ENCODE data around the gene GPR62. TPM values are rescaled to one million over a fixed set of nuclear protein-coding genes. Genes with fewer than 3 reads are reported as not detected.

The GPR62 gene
- total and polyA plus RNA-seq, 2 experiments from 2014 or later: 0.10 to 0.38 TPM

GRCh38 chr3:51966016-51966415 lies 10.8 kb downstream of the GPR62 start (continued):
- TF ChIP-seq EZH2 (IDR thresholded peaks at IDR 0.05; ENCODE audit: low read depth, unreplicated experiment): no peak
- TF ChIP-seq CREB1 (CRISPR knock-in tag; IDR thresholded peaks at IDR 0.05; ENCODE audit: low read depth): no peak
- TF ChIP-seq ZNF331 (CRISPR knock-in tag; IDR thresholded peaks at IDR 0.05; ENCODE audit: low read depth): no peak
- no peak for TF ChIP-seq POLR2AphosphoS5 (IDR thresholded peaks at IDR 0.05; ENCODE audit: low read depth)
- no peak for TF ChIP-seq EZH2phosphoT487 (IDR thresholded peaks at IDR 0.05; ENCODE audit: unreplicated experiment)

GRCh38 chr3:51966486-51966885 lies 11.3 kb downstream of the GPR62 start:
- peak overlapping the region; percentile 79 for H3K4me3 Mint-ChIP-seq

More at GRCh38 chr3:51966486-51966885, 11.3 kb downstream of the GPR62 start:
- DNase-seq (ENCODE audit: low spot score) (no peak), ATAC-seq (no peak)
- Histone ChIP-seq H4K20me1 (replicated peaks; ENCODE audit: insufficient read depth) (no peaks in the 10 kb centered on the region), H3K36me3 (ENCODE audit: insufficient read depth) (no peaks in the 10 kb centered on the region), H3K4me1 (ENCODE audit: insufficient read depth) (peaks cover 37% of the 10 kb centered on the region), H2AFZ (no peak overlapping the region), H3K9me2 (ENCODE audit: insufficient read depth) (no peaks in the 10 kb centered on the region), H3K27ac (ENCODE audit: low read depth) (no peak overlapping the region), H3K79me2 (replicated peaks; ENCODE audit: insufficient read depth) (no peaks in the 10 kb centered on the region), H3K4me3 (peak overlapping the region; percentile 62), H3F3A (replicated peaks; ENCODE audit: low read depth) (peaks cover 13% of the 10 kb centered on the region; the same call in 1 of the 2 replicates), H3K4me2 (peak overlapping the region; percentile 85), H3K27me3 (ENCODE audit: insufficient read depth) (peaks cover 9% of the 10 kb centered on the region; the same call in 1 of the 2 replicates)
- Mint-ChIP-seq H3K36me3 (ENCODE audit: low read depth) (peaks cover 7% of the 10 kb centered on the region; the same call in 2 of the 3 replicates), H3K4me1 (peaks cover 59% of the 10 kb centered on the region), H3K27ac (no peak overlapping the region), H3K9me3 (no peaks in the 10 kb centered on the region; the same call in 2 of the 3 replicates), H3K27me3 (ENCODE audit: insufficient read depth, low read depth, poor library complexity) (peaks cover 29% of the 10 kb centered on the region)
- TF ChIP-seq ZNF331 (CRISPR knock-in tag; IDR thresholded peaks at IDR 0.05; ENCODE audit: low read depth) (no peak), NANOG (IDR thresholded peaks at IDR 0.05; ENCODE audit: borderline replicate concordance) (no peak), EZH2 (IDR thresholded peaks at IDR 0.05; ENCODE audit: low read depth, unreplicated experiment) (no peak), STAT1 (IDR thresholded peaks at IDR 0.05; ENCODE audit: unreplicated experiment) (no peak), POLR2AphosphoS5 (IDR thresholded peaks at IDR 0.05; ENCODE audit: low read depth) (no peak), REST (IDR thresholded peaks at IDR 0.05; ENCODE audit: unreplicated experiment) (no peak), ZNF462 (CRISPR knock-in tag; IDR thresholded peaks at IDR 0.05) (no peak), ETS1 (IDR thresholded peaks at IDR 0.05) (no peak), ZNF114 (CRISPR knock-in tag; IDR thresholded peaks at IDR 0.05) (no peak), CREB1 (CRISPR knock-in tag; IDR thresholded peaks at IDR 0.05; ENCODE audit: low read depth) (no peak), JUNB (IDR thresholded peaks at IDR 0.05; ENCODE audit: unreplicated experiment) (no peak), EZH2phosphoT487 (IDR thresholded peaks at IDR 0.05; ENCODE audit: unreplicated experiment) (no peak), CTCF (conservative IDR thresholded peaks at IDR 0.05; ENCODE audit: low read depth in 2 of 2) (no peak)
